ENCODE data around the gene RHBDD3.
"Not testable (repeated sequence)": the region's sequence is repeated elsewhere in the genome, so short reads cannot be mapped to it uniquely, and the experiment has no call there.

The RHBDD3 gene

DNA sequence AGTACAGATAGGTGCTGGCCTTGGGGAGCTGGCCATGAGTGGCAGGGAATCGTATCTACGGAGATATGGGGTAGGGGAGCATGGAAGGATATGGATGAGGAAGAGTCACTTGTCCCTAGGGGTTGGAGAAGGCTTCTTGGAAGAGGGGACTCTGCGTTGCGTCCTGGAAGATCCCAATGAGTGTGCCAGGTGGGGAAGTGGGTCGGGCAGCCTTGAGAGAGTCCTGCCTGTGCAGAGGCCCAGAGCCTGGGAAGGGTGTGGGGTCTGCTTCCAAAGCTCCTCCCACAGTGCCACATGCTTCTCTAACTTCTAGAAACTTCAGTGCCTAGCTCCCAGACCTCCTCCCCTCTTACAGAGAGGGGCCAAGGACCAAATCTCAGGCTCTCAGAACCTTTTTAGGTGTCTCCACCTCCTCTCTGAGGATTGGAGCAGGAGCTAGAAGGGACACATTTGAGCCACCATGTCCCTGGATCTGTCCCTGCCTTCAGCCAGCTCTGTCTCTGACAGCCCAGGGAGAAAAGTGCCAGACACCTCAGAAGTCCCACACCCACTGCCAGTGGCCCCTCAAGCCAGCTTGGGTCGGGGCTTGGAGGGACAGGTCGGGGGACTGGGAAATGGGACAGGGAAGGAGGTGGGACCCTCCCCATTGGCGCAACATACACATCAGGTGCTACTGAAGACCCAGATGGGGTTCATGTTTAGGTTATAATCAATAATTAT is 11.0 kb downstream of the RHBDD3 start:
- Histone ChIP-seq H3K27me3 (ENCODE audit: insufficient read depth, low read length) (no peaks in the 10 kb centered on the region), H3K4me1 (ENCODE audit: insufficient read depth, low read length) (no peaks in the 10 kb centered on the region), H3K9me3 (ENCODE audit: insufficient read depth, low read depth, low read length) (no peaks in the 10 kb centered on the region), H3K4me3 (ENCODE audit: low read length) (no peak overlapping the region), H3K36me3 (ENCODE audit: insufficient read depth, low read length) (peaks cover 8% of the 10 kb centered on the region; the same call in 1 of the 2 replicates), H3K27ac (ENCODE audit: low read depth, low read length) (no peak overlapping the region), H3K9ac (ENCODE audit: low read depth, low read length) (no peak overlapping the region)
- 94% methylated on average over 8 of the region's 8 CpGs for WGBS

DNA sequence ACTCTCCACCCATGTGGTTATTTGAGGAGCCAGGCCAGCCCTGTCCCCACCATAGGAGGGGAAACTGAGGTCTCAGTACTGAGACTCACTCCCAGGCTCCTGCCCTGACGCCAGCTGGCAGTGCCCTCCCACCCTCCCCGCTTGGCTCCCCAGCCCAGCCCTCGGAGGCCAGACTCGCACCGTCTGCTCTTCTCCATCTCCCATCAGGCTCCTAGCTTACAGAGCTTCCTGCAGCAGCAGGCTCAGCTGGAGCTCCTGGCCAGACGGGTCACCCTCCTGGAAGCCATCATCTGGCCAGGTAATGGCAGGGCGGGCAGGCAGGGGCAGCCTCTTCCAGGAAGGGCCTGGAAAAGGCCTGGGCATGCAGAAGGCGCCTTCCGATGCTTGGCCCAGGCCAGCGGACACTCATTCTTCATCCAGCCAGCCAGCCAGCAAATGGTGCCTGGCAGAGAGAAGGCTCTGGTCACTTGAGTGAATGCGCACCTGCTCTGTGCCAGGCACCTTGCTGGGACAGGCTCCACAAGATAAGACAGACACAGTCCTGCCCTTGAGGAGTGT is 12.6 kb downstream of the RHBDD3 start:
- no peak overlapping the region for H3K9ac ChIP-seq (ENCODE audit: low read depth, low read length)

DNA sequence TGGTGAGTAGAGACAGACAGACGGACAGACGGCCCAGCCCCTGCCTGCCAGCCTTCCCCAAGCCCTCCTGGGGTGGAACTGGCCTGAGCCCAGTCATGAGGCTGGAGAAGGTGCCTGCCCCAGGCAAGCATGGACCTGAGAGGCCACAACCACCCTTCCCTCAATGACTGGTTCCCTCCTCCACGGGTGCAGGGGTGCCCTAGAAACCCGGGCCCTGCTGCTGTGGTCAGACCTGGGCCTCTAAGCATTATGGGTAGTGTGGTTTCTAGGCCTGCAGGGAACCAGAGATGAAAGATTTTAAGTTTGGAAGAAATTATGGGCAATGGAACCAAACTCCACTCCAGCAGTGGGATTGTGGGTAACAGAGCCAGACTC is 13.5 kb downstream of the RHBDD3 start:
- no peak overlapping the region for H3K4me3 ChIP-seq (ENCODE audit: low read length)
- 71% methylated on average over 4 of the region's 4 CpGs for WGBS
- H3K9me3 ChIP-seq (ENCODE audit: insufficient read depth, low read depth, low read length): no peaks in the 10 kb centered on the region
- no peaks in the 10 kb centered on the region for H3K4me1 ChIP-seq (ENCODE audit: insufficient read depth, low read length)
- no peak overlapping the region for H3K27ac ChIP-seq (ENCODE audit: low read depth, low read length)
- H3K27me3 ChIP-seq (ENCODE audit: insufficient read depth, low read length): no peaks in the 10 kb centered on the region
- no peak overlapping the region for H3K9ac ChIP-seq (ENCODE audit: low read depth, low read length)
- no peaks in the 10 kb centered on the region for H3K36me3 ChIP-seq (ENCODE audit: insufficient read depth, low read length)

More for the DNA sequence above, 12.6 kb downstream of the RHBDD3 start:
- Histone ChIP-seq H3K36me3 (ENCODE audit: insufficient read depth, low read length) (peaks cover 4% of the 10 kb centered on the region; the same call in 1 of the 2 replicates), H3K4me1 (ENCODE audit: insufficient read depth, low read length) (no peaks in the 10 kb centered on the region), H3K27me3 (ENCODE audit: insufficient read depth, low read length) (no peaks in the 10 kb centered on the region), H3K9me3 (ENCODE audit: insufficient read depth, low read depth, low read length) (no peaks in the 10 kb centered on the region), H3K4me3 (ENCODE audit: low read length) (no peak overlapping the region), H3K27ac (ENCODE audit: low read depth, low read length) (no peak overlapping the region)
- 94% methylated on average over 11 of the region's 11 CpGs for WGBS

DNA sequence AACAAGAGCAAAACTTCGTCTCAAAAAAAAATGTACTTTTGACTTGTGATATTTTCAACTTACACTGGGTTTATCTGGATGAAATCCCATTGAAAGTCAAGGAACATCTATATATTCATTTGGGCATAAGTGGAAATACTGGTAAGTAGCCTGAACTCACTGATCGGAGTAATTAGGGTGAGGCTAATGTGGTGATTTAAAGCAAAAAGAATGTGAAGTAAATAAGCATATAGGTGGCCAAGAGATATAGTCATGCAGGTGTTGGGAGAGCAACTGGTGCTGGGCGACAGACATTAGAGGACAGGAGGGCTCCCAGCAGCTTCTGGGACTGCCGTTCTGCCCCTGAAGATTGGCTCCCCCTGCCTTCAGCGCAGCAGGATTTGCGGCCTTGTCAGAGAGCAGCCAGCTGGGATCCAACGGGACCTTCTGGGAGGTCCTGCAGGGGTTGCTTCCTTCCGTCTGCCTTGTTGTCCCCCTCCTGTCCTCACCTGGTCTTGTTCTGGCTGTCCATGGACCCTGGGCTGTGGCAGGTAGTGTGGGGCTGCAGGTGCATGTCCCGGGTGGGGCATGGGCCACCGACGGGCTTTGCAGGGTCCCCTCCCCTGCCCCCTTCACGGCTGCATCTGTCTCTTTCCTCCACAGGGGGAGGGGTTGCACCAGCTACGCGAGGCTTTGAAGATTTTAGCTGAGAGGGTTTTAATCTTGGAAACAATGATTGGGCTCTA is 14.1 kb downstream of the RHBDD3 start:
- Histone ChIP-seq H3K27ac (ENCODE audit: low read depth, low read length) (no peak overlapping the region), H3K27me3 (ENCODE audit: insufficient read depth, low read length) (no peaks in the 10 kb centered on the region), H3K9me3 (ENCODE audit: insufficient read depth, low read depth, low read length) (no peaks in the 10 kb centered on the region), H3K4me1 (ENCODE audit: insufficient read depth, low read length) (no peaks in the 10 kb centered on the region), H3K9ac (ENCODE audit: low read depth, low read length) (no peak overlapping the region), H3K36me3 (ENCODE audit: insufficient read depth, low read length) (no peaks in the 10 kb centered on the region), H3K4me3 (ENCODE audit: low read length) (no peak overlapping the region)
- 76% methylated on average over 14 of the region's 14 CpGs for WGBS

- Histone ChIP-seq H3K9ac (ENCODE audit: low read depth, low read length) (no peak overlapping the region), H3K9me3 (ENCODE audit: insufficient read depth, low read depth, low read length) (no peaks in the 10 kb centered on the region), H3K4me1 (ENCODE audit: insufficient read depth, low read length) (no peaks in the 10 kb centered on the region), H3K4me3 (ENCODE audit: low read length) (no peak overlapping the region), H3K36me3 (ENCODE audit: insufficient read depth, low read length) (no peaks in the 10 kb centered on the region), H3K27ac (ENCODE audit: low read depth, low read length) (no peak overlapping the region), H3K27me3 (ENCODE audit: insufficient read depth, low read length) (no peaks in the 10 kb centered on the region)
- WGBS: 93% methylated on average over 10 of the region's 10 CpGs
These were observed 15.5 kb downstream of the RHBDD3 start for GRCh38 chr22:29251981-29252911.

DNA sequence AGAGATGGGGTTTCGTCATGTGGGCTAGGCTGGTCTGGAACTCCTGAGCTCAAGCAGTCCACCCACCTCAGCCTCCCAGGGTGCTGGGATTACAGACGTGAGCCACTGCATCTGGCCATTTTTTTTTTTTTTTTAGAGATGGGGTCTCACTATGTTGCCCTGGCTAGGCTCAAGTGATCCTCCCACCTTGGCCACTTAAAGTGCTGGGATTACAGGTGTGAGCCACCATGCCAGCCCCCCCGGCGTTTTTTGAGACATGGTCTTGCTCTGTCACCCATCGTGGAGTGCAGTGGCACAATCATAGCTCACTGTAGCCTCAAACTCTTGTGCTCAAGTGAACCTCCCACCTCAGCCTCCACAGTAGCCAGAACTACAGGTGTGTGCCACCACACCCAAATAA is 16.5 kb downstream of the RHBDD3 start:
- Histone ChIP-seq H3K4me1 (ENCODE audit: insufficient read depth, low read length) (no peaks in the 10 kb centered on the region), H3K27me3 (ENCODE audit: insufficient read depth, low read length) (no peaks in the 10 kb centered on the region), H3K27ac (ENCODE audit: low read depth, low read length) (no peak overlapping the region), H3K9ac (ENCODE audit: low read depth, low read length) (no peak overlapping the region), H3K4me3 (ENCODE audit: low read length) (no peak overlapping the region), H3K9me3 (ENCODE audit: insufficient read depth, low read depth, low read length) (no peaks in the 10 kb centered on the region), H3K36me3 (ENCODE audit: insufficient read depth, low read length) (no peaks in the 10 kb centered on the region)
- 90% methylated on average over 5 of the region's 5 CpGs for WGBS

GRCh38 chr22:29247891-29248290 is 19.9 kb downstream of the RHBDD3 start:
- H3K4me1 ChIP-seq (ENCODE audit: insufficient read depth, low read length); H3K4me3 ChIP-seq (ENCODE audit: low read length); H3K27me3 ChIP-seq (ENCODE audit: insufficient read depth, low read length); H3K9ac ChIP-seq (ENCODE audit: low read depth, low read length); H3K36me3 ChIP-seq (ENCODE audit: insufficient read depth, low read length); H3K27ac ChIP-seq (ENCODE audit: low read depth, low read length); H3K9me3 ChIP-seq (ENCODE audit: insufficient read depth, low read depth, low read length): not testable (repeated sequence)
- 96% methylated on average over 9 of the region's 10 CpGs for WGBS

DNA sequence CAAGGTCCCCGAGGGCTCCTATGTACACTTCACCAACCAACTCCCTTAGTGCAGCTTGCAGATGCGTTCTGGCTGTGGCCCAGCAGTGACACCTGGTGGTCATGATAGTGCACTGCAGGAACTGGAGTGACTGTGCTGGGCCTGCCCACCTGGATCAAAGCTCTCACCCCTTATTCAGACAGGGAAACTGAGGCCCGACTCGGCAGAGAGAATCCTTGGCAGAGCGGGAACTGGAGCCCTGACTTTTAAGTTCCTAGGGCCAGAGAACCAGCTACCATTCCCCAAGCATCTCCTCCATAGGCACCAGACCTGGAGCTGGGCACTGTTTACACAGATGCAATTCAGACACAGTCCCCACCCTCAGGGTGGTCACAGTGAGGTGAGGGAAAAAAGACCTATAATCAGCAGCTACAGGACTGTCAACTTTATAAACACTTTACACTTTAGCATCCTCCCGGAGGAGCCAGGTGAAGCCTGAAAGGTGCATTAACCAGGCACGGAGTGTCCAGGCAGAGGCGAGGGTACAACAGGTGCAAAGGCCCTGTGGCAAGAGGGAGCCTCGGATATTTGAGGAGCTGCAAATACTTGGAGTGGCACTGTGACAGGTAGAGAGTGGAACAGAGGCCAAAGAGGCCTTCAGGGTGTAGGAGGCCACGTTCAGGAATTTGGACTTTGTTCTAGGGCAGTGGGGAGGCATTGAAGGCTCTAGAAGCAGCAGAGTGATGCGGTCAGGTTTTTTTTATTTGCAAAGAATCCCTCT is 22.0 kb downstream of the RHBDD3 start:
- Histone ChIP-seq H3K27me3 (ENCODE audit: insufficient read depth, low read length) (no peaks in the 10 kb centered on the region), H3K9ac (ENCODE audit: low read depth, low read length) (no peak overlapping the region), H3K9me3 (ENCODE audit: insufficient read depth, low read depth, low read length) (peaks cover 10% of the 10 kb centered on the region; the same call in 1 of the 2 replicates), H3K4me3 (ENCODE audit: low read length) (no peak overlapping the region), H3K4me1 (ENCODE audit: insufficient read depth, low read length) (no peaks in the 10 kb centered on the region), H3K27ac (ENCODE audit: low read depth, low read length) (no peak overlapping the region), H3K36me3 (ENCODE audit: insufficient read depth, low read length) (no peaks in the 10 kb centered on the region)
- 53% methylated on average over 11 of the region's 11 CpGs for WGBS

- no peaks in the 10 kb centered on the region for H3K4me1 ChIP-seq (ENCODE audit: insufficient read depth, low read length)
- H3K36me3 ChIP-seq (ENCODE audit: insufficient read depth, low read length): no peaks in the 10 kb centered on the region
- H3K27me3 ChIP-seq (ENCODE audit: insufficient read depth, low read length): no peaks in the 10 kb centered on the region
- H3K27ac ChIP-seq (ENCODE audit: low read depth, low read length): no peak overlapping the region
- 87% methylated on average over 7 of the region's 7 CpGs for WGBS
- no peak overlapping the region for H3K9ac ChIP-seq (ENCODE audit: low read depth, low read length)
- no peak overlapping the region for H3K4me3 ChIP-seq (ENCODE audit: low read length)
- H3K9me3 ChIP-seq (ENCODE audit: insufficient read depth, low read depth, low read length): peaks cover 10% of the 10 kb centered on the region; the same call in 1 of the 2 replicates
These were observed 22.8 kb downstream of the RHBDD3 start for GRCh38 chr22:29244785-29245625.

Data from HUES64 (cell line).